ENCODE measurements around the gene CYYR1.

GRCh38 chr21:26519142-26519541 is 53.9 kb downstream of the CYYR1 start:
- TF ChIP-seq CTCF (IDR thresholded peaks at IDR 0.05) (no peak), POLR2A (IDR thresholded peaks at IDR 0.05) (no peak), POLR2AphosphoS5 (IDR thresholded peaks at IDR 0.05) (no peak), EP300 (IDR thresholded peaks at IDR 0.05) (no peak)
